Dermis microvascular lymphatic vessel endothelial cell (primary cell): ENCODE data around the gene MAZ. TPM values are rescaled to one million over a fixed set of nuclear protein-coding genes. Genes with fewer than 3 reads are reported as not detected.
"Not testable (repeated sequence)": the region's sequence is repeated elsewhere in the genome, so short reads cannot be mapped to it uniquely, and the experiment has no call there.

Experiments used
- DNase-seq, 2 donors: peaks; one replicate each; pipeline versions ENCODE4 v3.0.0 to v3.0.0-alpha.2; 2010; ENCODE audit warnings: low read depth in 2 of 2
- total RNA-seq: library from RNA; depleted of rRNA; stranded (reverse); fragments of >200 nt; gene quantifications from 2 replicates; pipeline ENCODE4 v1.2.1, GENCODE V29; 2014

MAZ gene
- total RNA-seq = 139 and 171 TPM in 2 replicates

DNA sequence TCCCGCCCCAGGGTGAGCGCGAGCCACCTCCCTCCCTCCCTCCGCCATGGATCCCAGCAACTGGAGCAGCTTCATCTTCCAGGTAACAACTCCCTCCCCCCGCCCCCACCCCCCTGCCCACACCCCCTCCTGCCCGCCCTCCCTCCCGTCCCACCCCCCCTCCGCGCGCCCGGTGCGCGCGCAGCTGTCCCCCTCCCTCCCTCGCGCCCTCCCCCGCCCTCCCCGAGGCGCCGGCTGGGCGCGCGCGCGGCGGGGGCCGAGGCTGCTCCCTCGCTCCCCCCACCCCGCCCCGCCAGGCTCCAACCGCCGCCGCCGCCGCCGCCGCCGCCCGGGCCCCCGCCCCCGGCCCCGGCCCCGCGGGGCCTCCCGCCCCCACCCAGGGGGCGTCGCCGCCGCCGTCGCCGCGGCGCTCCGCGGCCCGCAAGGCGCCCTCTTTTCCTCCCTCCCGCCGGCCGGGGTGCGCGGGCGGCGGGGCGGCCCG lies at the start of gene MAZ:
Gene MAZ, plus strand, starts transcription at position 431 of the 481 bp plus-strand sequence. CDS start 173 bp downstream, outside the sequence.
- DNase-seq = no peak

DNA sequence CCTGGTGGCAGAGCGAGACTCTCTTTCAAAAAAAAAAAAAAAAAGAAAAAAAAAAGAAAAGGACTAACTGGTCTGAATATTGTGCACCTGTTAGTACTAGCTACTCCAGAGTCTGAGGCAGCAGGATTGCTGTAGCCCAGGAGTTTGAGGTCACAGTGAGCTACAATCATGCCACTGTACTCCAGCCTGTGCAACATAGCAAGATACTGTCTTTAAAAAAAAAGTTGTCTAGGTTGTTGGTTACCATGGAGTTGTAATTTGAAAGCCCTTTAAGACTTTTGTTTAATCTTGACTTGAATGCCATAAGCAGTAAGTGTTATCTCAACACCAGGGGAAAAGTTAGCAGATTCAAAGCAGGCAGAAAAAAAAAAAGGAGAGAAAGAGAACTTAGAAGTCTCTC lies 49.7 kb upstream of the MAZ start:
- DNase-seq = no peak

DNA sequence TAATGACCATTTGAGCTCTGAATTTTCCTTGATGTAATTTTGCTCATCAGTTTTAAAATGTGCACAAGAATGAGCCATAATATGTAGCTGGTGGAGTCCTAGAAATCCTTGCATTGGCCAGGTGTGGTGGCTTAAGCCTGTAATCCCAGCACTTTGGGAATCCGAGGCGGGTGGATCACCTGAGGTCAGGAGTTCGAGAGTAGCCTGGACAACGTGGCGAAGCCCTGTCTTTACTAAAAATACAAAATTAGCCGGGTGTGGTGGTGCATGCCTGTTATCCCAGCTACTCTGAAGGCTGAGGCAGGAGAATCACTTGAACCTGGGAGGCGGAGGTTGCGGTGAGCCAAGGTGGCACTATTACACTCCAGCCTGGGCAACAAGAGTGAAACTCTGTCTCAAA lies 49.2 kb upstream of the MAZ start:
- not testable (repeated sequence) for DNase-seq

DNA sequence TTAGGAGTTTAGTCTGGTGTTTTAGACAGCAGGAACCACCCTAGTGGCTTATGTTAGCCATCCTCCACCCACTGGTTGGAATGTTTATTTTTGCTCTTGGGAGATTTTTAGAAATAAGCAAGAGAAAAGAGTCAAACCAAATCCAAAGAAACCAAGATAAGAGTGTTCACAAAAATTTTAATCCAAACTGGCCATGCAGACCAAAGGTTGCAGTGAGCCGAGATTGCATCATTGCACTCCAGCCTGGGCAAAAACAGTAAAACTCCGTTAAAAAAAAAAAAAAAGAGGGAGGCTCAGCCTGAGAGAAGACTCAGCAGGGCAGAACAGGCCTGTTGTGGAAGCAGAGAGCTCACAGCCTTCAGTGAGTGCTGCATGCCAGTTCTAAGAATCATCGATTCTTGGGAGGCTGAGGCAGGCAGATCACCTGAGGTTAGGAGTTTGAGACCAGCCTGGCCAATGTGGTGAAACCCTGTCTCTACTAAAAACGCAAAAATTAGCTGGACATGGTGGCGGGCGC lies 48.3 kb upstream of the MAZ start:
- DNase-seq = no peak

DNA sequence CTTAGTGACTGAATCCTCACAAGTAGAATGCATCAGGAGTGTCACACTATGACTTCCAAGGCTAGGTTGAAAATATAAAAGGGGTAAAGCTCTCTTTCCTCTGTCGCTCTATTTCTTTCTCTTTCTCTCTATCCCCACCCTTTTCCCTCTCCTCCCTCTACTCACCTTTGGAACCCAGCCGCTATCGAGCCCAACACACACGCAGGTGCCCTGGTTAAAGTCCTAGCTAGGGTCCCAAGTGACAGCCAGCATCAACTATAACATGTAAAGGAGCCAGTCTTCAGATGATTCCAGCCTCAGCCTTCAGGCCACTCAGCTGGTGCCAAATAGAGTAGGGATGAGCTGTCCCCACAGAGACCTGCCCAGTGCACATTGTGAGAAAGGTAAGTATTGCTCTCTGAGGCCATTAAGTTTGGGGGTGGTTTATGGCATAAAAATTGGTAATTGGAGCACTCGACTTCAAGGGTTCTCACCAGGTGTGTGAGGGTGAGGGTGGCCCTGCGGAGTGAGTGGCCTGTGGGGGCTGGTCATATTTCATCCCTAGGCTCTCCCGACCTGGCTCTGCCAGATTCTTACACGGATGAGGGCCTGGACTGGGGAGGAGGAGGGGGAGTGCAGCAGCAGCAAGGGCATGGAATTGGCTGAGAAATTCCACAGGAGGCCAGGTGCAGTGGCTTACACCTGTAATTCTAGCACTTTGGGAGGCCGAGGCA lies 45.6 kb upstream of the MAZ start:
- no peak for DNase-seq

DNA sequence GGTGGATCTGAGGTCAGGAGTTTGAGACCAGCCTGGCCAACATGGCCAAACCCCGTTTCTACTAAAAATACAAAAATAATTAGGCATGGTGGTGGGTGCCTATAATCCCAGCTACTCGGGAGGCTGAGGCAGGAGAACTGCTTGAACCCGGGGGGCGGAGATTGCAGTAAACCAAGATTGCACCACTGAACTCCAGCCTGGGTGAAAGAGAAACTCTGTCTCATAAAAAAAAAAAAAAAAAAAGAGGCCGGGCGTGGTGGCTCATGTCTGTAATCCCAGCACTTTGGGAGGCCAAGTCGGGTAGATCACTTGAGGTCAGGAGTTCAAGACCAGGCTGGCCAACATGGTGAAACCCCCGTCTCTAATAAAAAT lies 45.1 kb upstream of the MAZ start:
- not testable (repeated sequence) for DNase-seq

DNA sequence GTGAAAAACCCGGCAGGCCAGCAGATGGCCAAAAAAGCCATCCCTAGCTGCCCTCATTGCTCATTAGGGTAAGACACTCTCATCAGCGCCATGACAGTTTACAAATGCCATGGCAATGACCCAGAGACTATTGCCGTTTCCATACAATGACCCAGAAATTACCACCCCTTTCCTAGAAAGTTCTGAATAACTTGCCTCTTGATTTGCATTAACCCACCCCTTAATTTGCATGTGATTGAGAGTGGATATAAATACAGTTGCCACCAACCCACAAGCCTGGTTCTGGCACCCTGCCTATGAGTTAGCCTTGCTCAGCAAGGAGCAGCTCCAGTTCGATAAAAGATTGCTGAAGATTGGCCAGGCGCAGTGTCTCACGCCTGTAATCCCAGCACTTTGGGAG lies 44.4 kb upstream of the MAZ start:
- no peak for DNase-seq

DNA sequence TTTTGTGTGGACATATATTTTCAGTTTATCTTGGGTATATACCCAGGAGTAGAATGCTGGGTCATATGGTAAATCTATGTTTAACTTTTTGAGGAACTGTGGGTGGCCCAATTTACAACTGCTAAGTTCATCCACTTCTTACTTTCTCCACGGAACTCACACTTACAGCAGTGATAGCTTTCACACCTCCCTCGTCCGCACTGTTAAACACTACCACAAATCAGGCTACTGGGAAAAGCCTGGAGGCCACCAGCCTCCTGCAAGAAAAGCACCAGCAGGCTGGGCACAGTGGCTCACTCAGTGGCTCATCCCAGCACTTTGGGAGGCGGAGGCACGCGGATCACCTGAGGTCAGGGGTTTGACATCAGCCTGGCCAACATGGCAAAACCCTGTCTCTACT lies 43.0 kb upstream of the MAZ start:
- DNase-seq = no peak

DNA sequence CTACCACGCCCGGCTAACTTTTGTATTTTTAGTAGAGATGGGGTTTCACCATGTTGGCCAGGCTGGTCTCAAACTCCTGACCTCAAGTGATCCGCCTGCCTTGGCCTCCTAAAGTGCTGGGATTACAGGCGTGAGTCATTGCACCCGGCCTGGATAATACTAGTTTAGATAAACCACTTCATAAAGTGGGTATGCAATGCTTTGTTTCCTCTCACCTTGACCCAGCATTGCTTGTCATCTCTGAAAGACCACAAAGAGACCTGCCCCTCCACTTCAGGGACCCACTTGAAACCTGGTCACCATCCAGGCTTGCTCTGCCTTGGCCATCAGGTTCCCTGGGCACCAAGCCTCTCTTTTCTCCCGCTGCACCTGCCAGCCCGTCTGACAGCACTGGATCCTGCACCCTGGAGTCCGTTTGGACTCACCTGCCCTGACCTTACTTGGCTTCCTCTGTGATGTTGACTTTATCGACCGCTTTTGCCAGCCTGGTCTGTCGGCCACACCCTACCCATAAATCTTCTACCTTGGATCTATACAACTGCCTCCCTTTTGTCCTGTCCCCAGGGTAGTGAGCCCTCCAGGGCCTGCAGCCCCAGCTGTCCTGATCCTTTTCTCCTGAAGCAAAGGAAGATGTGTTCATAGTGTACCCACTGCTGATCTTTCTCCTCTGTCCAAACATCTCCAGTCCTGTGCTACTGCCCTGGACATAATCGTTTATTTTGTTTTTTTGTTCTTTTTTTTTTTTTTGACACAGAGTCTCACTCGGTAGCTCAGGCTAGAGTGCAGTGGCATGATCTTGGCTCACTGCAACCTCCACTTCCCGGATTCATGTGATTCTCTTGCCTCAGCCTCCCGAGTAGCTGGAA lies 40.9 kb upstream of the MAZ start:
- no peak for DNase-seq

DNA sequence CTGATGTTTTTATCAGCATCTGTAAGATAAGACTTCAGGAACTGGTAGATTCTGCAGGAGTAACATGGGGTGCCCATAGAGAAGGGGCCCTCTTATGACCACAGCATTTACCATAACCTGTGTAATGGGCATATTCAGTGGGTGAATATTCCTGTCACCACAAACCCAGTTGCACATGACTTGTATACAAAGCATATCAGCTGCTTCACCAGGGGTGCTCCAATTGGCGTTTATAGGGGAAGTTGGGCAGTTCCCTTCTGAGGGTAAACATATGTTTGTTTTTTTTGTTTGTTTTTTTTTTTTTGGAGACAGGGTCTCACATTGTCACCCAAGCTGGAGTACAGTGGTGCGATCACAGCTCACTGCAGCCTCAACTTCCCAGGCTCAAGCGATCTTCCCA lies 39.8 kb upstream of the MAZ start:
- no peak for DNase-seq

DNA sequence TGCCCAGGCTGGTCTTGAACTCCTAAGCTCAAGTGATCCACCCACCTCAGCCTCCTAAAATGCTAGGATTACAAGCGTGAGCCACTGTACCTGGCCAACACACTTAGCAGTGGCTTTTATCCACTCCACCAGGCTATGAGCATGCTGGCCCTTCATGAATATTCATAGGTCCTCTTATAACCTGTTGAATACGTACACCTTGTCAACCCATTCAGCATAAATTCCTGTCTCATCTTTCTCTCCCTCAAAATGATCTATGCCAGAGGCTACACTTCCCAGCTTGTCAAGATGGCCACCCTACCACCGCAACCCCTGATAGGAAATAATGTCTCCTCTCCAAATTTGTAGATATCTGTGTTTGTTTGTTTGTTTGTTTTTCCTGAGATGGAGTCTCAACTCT lies 39.3 kb upstream of the MAZ start:
- no peak for DNase-seq

DNA sequence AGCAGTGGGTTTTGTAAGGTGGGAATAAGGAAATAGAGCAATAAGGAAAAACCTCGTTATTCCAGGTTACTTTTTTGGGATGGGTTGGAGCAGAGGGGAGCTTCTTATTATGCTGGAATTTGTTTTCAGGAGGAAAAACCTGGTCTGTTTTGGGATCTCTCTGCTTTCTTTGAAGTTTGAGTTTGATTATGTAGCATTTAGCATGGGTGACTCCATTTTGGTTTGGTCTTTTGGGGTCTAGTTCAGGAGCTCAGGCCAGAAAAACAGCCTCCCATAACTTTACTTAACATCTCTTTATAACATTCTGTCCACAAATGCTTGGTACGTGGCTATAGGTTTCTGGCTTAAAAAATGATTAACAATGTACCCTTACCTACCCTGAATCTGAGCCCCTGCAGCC lies 36.8 kb upstream of the MAZ start:
- DNase-seq = no peak

DNA sequence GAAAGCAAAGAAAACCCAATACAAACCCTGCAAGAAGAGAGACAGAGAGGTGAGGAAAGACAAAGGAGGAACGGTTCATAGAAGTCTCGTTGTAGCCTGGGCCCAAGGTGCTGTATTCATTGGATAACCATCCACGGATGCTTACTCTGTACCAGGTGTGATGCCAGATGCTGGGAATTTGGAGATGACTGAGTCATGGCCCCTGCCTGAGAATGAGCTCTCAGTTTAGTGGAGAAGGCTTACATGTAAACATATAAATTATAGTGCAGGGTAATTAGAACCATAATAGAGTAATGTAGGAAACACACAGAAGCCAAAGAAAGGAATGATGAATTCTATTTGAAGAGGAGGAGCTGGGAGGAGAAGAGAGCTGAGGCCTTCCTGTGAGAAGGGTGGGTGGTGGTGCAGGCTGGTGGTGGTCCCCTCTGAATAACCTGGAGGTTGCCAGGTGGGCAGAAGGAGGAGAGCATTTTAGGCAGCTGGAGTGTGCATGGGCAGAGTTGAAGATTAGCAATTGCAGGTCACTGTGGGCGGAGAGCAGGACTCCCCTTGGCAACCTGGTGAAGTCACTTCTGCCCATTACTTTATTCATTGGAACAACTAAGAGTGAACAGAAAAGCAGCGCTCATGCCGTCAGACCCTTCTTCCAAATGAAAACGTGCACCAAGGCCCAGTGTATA lies 35.9 kb upstream of the MAZ start:
- no peak for DNase-seq

DNA sequence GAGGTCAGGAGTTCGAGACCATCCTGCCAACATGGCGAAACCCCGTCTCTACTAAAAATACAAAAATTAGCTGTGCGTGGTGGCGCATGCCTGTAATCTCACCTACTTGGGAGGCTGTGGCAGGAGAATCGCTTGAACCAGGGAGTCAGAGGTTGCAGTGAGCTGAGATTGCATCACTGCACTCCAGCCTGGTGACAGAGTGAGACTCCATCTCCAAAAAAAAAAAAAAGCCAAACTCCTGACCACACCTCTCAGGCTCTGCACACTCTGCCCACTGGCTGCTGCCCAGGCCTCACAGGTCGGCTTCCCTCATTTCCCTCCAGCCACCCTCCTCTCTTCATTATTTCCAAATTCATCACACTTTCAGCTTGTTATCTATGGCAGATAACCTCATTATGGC lies 34.0 kb upstream of the MAZ start:
- DNase-seq = not testable (repeated sequence)

DNA sequence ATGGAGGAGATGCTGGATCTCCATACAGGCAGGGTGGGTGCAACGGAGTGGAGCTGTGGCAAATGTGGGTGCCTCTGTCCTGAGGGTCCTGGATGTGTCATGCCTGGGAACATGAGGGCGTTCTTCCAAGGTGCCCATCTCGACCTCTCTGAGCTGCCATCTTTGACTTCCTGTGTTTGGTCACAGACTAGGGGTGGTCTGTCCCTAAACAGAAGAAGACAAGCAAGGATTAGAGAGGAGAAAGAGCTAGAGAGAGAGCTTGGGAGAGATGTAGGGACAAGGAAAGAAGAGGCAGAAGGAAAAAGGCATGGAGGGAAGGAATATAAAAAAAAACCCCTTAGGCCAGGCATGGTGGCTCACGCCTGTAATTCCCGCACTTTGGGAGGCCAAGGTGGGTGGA lies 31.6 kb upstream of the MAZ start:
- no peak for DNase-seq

DNA sequence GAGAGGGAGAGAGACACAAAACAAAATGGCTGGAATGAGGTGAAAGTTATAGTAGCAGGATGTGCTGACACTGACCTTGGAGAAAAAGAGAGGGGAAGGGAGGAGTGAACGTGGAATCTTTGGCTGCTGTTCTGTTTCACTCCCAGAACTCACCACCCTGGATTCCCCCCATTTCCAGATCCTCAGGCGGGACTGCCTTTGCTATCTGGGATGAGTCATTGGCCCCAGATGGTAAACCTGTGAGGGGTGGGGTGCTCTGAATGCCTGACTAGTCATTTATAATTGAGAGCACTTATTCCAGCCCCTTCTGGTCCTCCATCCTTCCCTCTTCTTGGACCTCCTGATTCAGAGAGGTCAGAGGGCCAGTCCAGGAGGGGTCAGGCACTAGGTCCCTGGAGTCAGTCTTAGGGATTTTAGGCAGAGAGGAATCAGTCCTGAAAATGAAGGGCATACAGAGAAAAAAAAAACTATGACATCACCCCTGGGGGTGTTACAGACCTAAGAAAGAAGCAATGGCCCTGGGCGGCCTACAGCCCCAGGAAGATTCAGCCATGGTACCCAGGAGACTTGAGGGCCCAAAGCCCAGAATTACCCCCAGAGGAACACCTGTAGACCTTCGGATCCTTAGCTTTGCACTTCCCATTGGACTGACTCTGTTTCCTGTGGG lies 30.5 kb upstream of the MAZ start:
- DNase-seq = no peak

DNA sequence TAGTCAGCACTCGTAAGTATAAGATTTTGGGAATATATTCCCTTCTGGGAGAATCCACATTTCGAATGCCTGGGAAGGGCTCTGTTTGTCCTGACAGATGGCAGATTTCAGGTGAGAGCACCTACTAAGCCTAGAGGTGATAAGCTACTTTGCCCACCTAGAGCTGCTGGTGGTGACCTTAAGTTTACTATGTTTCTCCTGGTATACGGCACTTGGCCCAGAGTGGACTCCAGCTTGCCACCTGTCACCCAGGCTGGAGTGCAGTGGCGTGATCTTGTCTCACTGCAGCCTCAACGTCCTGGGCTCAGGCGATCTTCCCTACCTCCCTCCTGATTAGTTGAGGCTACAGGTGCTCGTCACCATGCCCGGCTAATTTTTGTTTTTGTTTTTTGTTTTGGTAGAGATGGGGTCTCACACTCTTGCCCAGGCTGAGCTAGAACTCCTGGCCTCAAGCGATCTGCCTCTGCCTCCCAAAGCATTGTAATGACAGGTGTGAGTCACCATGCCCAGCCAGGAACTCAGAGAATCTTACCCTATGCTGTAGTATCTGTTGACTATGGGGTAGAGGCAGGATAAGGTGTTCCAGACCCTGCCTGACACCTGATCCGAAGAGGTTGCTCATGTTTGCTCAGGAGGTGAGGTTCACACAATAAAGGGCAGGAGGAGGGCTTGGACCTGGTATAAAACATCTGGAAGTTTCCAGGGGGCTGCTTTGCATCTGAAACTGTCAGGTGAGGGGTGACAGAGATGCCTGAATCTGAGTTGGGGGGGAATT lies 28.6 kb upstream of the MAZ start, which contains the start of gene ZG16:
Gene ZG16, plus strand, starts transcription at position 681 of the 775 bp plus-strand sequence. CDS start 1,011 bp downstream, outside the sequence.
- no peak for DNase-seq

DNA sequence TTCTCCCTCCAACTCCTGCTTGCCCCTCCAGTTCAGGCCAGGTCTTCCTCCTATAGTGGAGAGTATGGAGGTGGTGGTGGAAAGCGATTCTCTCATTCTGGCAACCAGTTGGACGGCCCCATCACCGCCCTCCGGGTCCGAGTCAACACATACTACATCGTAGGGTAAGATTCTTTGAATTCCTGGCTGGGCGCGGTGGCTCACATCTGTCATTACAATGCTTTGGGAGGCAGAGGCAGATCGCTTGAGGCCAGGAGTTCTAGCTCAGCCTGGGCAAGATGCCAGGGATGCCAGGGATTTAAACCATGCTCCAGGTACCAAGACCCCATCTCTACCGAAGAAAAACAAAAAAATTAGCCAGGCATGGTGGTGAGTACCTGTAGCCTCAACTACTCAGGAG lies 26.9 kb upstream of the MAZ start:
- DNase-seq = no peak

DNA sequence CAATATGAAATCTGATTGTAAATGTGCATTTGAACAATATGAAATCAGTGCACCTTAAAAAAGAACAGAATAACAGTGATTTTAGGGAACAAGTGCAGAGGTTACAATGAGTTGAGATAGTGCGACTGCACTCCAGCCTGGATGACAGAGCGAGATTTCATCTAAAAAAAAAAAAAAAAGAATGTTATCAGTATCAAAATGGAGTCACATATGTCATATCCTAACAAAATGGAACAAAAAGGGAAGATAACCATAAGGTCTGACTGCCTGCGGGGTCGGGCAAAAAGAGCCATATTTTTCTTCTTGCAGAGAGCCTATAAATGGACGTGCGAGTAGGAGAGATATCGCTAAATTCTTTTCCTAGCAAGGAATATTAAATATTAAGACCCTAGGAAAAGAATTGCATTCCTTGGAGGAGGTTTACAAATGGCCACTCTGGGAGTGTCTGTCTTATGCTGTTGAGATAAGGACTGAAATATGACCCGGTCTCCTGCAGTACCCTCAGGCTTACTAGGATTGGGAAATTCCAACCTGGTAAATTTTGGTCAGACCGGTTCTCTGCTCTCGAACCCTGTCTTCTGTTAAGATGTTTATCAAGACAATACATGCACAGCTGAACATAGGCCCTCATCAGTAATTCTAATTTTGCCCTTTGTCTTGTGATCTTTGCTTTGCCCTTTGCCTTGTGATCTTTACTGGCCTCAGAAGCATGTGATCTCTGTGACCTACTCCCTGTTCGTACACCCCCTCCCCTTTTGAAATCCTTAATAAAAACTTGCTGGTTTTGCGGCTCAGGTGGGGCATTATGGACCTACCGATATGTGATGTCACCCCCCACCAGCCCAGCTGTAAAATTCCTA lies 23.0 kb upstream of the MAZ start:
- DNase-seq = not testable (repeated sequence)

DNA sequence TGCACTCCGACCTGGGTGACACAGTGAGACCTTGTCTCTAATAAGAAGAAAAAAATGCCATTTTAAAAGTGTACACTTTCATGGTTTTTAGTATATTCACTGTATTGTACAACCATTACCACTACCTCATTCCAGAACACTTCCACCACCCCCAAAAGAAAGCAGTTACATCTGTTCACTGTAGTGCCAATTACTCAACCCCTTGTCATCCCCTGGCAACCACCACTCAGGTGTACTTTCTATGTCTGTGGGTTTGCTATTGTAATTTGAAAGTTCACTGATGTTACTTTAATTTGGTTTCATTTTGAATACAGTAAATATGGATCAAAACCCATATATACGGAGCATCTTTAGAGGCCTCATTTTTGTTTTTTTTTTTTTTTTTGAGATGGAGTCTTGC lies 22.2 kb upstream of the MAZ start:
- DNase-seq = no peak
